ENCODE data around the gene PRDX5.
A peak's percentile ranks its signal among the peaks of the same experiment; 100 is the strongest.

The PRDX5 gene

DNA sequence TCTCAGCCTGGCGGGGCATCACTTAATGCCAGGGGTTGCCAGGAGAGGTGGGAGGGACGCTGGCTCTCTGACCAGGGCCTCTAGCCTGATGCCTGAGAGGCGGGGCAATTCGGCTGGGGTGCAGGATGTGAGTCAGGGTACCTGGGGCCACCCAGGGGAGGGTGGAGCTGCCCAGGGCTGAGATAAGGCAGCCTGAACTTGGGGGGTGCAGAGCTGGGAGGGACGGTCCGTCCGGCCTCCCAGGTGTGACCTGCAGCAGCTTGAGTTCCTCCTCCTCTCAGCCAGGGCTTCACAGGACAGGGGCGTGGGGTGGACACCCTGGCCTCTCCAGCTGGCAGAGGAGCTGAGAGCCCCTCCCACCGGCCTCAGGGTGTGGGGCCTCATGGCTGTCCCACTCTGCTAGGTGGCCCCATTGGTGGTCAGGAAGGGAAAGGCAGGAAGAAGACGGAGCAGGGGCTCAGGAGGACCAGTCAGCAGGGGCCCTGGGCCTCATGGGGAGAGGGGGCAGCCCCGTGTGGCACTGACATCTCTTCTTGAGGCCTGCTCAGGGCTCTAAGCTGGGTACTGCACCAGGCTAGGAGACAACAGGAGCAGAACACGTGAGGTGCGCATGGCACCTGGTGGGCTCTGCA, 40.1 kb downstream of the PRDX5 start:
- H3K79me2 ChIP-seq (ENCODE audit: insufficient read depth, low read length): no peaks in the 10 kb centered on the region
- peak overlapping the region; percentile 88 for H3K4me2 ChIP-seq (ENCODE audit: low read length)
- H3K4me1 ChIP-seq (ENCODE audit: insufficient read depth, low read length, severe bottlenecking): peaks cover 26% of the 10 kb centered on the region
- peak overlapping the region; percentile 71 for H3K4me3 ChIP-seq (ENCODE audit: low read depth, low read length, poor library complexity, severe bottlenecking)
- H2AFZ ChIP-seq (ENCODE audit: low read length): no peak overlapping the region
- H3K27ac ChIP-seq (ENCODE audit: low read depth, low read length, poor library complexity, severe bottlenecking): peak overlapping the region; percentile 36
- H3K9me2 ChIP-seq (ENCODE audit: low read depth, low read length): no peaks in the 10 kb centered on the region
- TF ChIP-seq, protein P1, sequence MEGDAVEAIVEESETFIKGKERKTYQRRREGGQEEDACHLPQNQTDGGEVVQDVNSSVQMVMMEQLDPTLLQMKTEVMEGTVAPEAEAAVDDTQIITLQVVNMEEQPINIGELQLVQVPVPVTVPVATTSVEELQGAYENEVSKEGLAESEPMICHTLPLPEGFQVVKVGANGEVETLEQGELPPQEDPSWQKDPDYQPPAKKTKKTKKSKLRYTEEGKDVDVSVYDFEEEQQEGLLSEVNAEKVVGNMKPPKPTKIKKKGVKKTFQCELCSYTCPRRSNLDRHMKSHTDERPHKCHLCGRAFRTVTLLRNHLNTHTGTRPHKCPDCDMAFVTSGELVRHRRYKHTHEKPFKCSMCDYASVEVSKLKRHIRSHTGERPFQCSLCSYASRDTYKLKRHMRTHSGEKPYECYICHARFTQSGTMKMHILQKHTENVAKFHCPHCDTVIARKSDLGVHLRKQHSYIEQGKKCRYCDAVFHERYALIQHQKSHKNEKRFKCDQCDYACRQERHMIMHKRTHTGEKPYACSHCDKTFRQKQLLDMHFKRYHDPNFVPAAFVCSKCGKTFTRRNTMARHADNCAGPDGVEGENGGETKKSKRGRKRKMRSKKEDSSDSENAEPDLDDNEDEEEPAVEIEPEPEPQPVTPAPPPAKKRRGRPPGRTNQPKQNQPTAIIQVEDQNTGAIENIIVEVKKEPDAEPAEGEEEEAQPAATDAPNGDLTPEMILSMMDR (IDR thresholded peaks at IDR 0.05; ENCODE audit: low read length): no peak
- TF ChIP-seq EZH2 (IDR thresholded peaks at IDR 0.05; ENCODE audit: borderline replicate concordance, low read length): no peak
- peaks cover 36% of the 10 kb centered on the region; the same call in 1 of the 2 replicates for H3K36me3 ChIP-seq (ENCODE audit: insufficient read depth, low read length)
- H3F3A ChIP-seq (ENCODE audit: insufficient read depth, low read length): no peaks in the 10 kb centered on the region
- H3K9ac ChIP-seq (ENCODE audit: low read length): peak overlapping the region; percentile 80; the same call in 1 of the 2 replicates
- no peaks in the 10 kb centered on the region for H3K9me3 ChIP-seq (ENCODE audit: low read length)
- H3K27me3 ChIP-seq (ENCODE audit: insufficient read depth, low read length): no peaks in the 10 kb centered on the region
- H4K20me1 ChIP-seq (ENCODE audit: insufficient read depth, low read length): no peaks in the 10 kb centered on the region

DNA sequence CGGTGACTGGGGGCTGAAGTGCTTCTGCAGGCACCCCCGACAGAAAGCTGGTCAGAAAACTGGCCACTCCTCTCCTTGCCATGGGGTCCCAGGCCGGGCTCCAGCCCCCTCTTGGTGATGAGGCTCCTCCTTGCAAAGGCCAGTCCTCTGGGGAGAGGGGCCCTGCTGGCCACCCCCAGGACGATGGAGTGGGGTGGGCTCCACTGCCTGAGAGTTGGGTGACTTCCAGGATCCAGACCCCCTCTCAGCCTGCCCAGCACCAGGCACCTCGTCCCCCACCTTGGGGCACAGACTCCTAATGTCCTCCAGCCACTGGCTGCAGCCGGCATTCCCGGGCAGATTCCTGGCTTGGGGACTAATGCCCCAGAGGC, 40.6 kb downstream of the PRDX5 start:
- Histone ChIP-seq H3K4me2 (ENCODE audit: low read length) (peak overlapping the region; percentile 88), H3F3A (ENCODE audit: insufficient read depth, low read length) (no peaks in the 10 kb centered on the region), H3K9me3 (ENCODE audit: low read length) (no peaks in the 10 kb centered on the region), H3K79me2 (ENCODE audit: insufficient read depth, low read length) (no peaks in the 10 kb centered on the region), H3K27ac (ENCODE audit: low read depth, low read length, poor library complexity, severe bottlenecking) (peak overlapping the region; percentile 36), H3K36me3 (ENCODE audit: insufficient read depth, low read length) (peaks cover 37% of the 10 kb centered on the region; the same call in 1 of the 2 replicates), H4K20me1 (ENCODE audit: insufficient read depth, low read length) (no peaks in the 10 kb centered on the region), H2AFZ (ENCODE audit: low read length) (no peak overlapping the region), H3K9ac (ENCODE audit: low read length) (peak overlapping the region; percentile 80), H3K9me2 (ENCODE audit: low read depth, low read length) (no peaks in the 10 kb centered on the region), H3K27me3 (ENCODE audit: insufficient read depth, low read length) (no peaks in the 10 kb centered on the region), H3K4me3 (ENCODE audit: low read depth, low read length, poor library complexity, severe bottlenecking) (peak overlapping the region; percentile 71), H3K4me1 (ENCODE audit: insufficient read depth, low read length, severe bottlenecking) (peaks cover 26% of the 10 kb centered on the region)
- TF ChIP-seq, protein P1 (IDR thresholded peaks at IDR 0.05; ENCODE audit: low read length): no peak
- no peak for TF ChIP-seq EZH2 (IDR thresholded peaks at IDR 0.05; ENCODE audit: borderline replicate concordance, low read length)

DNA sequence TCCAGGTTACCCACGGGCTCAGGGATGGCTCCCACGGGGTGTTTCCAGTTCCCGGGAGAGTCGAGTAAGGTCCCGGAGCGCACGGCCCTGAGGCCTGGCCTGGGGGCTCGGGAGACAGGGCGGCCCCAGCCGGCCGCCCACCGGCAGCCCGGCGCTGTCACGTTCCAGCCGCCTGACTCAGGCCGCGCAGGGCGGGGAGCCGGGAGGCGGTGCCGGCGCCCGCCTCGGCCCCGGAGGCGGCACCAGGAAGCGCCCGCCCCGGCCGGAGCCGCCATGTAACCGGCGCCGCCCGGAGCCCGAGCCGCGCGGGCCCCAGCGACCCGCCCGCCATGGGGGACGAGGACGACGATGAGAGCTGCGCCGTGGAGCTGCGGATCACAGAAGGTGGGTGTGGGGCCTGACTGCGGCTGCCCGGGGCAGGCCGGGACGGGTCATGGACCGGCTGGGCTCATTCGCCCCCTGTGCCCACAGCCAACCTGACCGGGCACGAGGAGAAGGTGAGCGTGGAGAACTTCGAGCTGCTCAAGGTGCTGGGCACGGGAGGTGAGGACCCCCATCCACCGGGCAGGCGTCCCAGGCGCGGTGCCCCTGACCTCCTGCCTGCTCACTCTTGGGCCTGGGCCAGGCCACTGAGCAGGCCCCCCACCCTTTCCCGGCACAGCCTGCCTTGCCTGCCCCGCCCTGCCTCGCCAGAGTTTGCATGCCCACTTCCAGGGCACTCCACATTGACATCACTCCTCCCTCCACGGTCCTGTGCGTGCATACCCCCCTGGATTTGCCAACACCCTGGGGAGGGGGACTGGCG, 41.2 kb downstream of the PRDX5 start, which contains the start of gene RPS6KA4:
RPS6KA4 (plus strand) TSS at position 256 of the 805 bp plus-strand sequence; CDS start at position 330, 74 bp downstream.
- H3K4me2 ChIP-seq (ENCODE audit: low read length): peak within 1 kb of the TSS; percentile 88
- H3K27me3 ChIP-seq (ENCODE audit: insufficient read depth, low read length): no peaks in the 10 kb centered on the region
- H3K4me1 ChIP-seq (ENCODE audit: insufficient read depth, low read length, severe bottlenecking): peaks cover 26% of the 10 kb centered on the region
- peak within 1 kb of the TSS; percentile 80 for H3K9ac ChIP-seq (ENCODE audit: low read length)
- H3K4me3 ChIP-seq (ENCODE audit: low read depth, low read length, poor library complexity, severe bottlenecking): peak within 1 kb of the TSS; percentile 71
- peak within 1 kb of the TSS; percentile 50 for H3K27ac ChIP-seq (ENCODE audit: low read depth, low read length, poor library complexity, severe bottlenecking)
- H2AFZ ChIP-seq (ENCODE audit: low read length): no peak within 1 kb of the TSS
- no peaks in the 10 kb centered on the region for H3F3A ChIP-seq (ENCODE audit: insufficient read depth, low read length)
- peaks cover 35% of the 10 kb centered on the region; the same call in 1 of the 2 replicates for H3K36me3 ChIP-seq (ENCODE audit: insufficient read depth, low read length)
- no peaks in the 10 kb centered on the region for H3K9me3 ChIP-seq (ENCODE audit: low read length)
- H4K20me1 ChIP-seq (ENCODE audit: insufficient read depth, low read length): no peaks in the 10 kb centered on the region
- H3K79me2 ChIP-seq (ENCODE audit: insufficient read depth, low read length): no peaks in the 10 kb centered on the region
- TF ChIP-seq, protein P1 (IDR thresholded peaks at IDR 0.05; ENCODE audit: low read length): no peak
- no peak for TF ChIP-seq EZH2 (IDR thresholded peaks at IDR 0.05; ENCODE audit: borderline replicate concordance, low read length)
- no peaks in the 10 kb centered on the region for H3K9me2 ChIP-seq (ENCODE audit: low read depth, low read length)

Data from OCI-LY1 (cell line).